ENCODE results near the gene DUSP21.
A peak's percentile ranks its signal among the peaks of the same experiment; 100 is the strongest.
"Not testable (repeated sequence)": the region's sequence is repeated elsewhere in the genome, so short reads cannot be mapped to it uniquely, and the experiment has no call there.

DUSP21 gene

GRCh38 chrX:44843753-44844152 is at the start of gene DUSP21:
Gene DUSP21 (plus strand): TSS chrX:44844021. CDS start chrX:44844133, 112 bp downstream.
- no peak for DNase-seq

GRCh38 chrX:44795945-44796450 is 47.8 kb upstream of the DUSP21 start:
- no peak for DNase-seq

GRCh38 chrX:44802613-44803012 is 41.2 kb upstream of the DUSP21 start:
- no peak for DNase-seq

- no peak for DNase-seq
Observed at GRCh38 chrX:44815681-44816080, 28.1 kb upstream of the DUSP21 start.

- no peak for DNase-seq
Observed at GRCh38 chrX:44816367-44816766, 27.5 kb upstream of the DUSP21 start.

GRCh38 chrX:44817029-44817428 is 26.8 kb upstream of the DUSP21 start:
- DNase-seq, result no peak

- no peak for DNase-seq
Observed at GRCh38 chrX:44822601-44823000, 21.2 kb upstream of the DUSP21 start.

- DNase-seq, result not testable (repeated sequence)
Observed at GRCh38 chrX:44823193-44823592, 20.6 kb upstream of the DUSP21 start.

- DNase-seq, result no peak
Observed at GRCh38 chrX:44828008-44828605, 15.7 kb upstream of the DUSP21 start.

- no peak for DNase-seq
Observed at GRCh38 chrX:44829832-44830231, 14.0 kb upstream of the DUSP21 start.

- no peak for DNase-seq
Observed at GRCh38 chrX:44842550-44843317, 1.1 kb upstream of the DUSP21 start.

GRCh38 chrX:44843318-44843702 is 511 bp upstream of the DUSP21 start:
- no peak for DNase-seq

GRCh38 chrX:44844204-44844603 is 383 bp downstream of the DUSP21 start:
- no peak for DNase-seq

GRCh38 chrX:44850891-44851290 is 7.1 kb downstream of the DUSP21 start:
- not testable (repeated sequence) for DNase-seq

GRCh38 chrX:44871114-44871645 is 27.4 kb downstream of the DUSP21 start:
- no peak for DNase-seq

- peak; percentile 29 for DNase-seq
Observed at GRCh38 chrX:44871931-44872820, 28.4 kb downstream of the DUSP21 start.

- peak; percentile 94 for DNase-seq
Observed at GRCh38 chrX:44872821-44873414, 29.1 kb downstream of the DUSP21 start, which contains the start of gene KDM6A. Gene KDM6A (plus strand): TSS chrX:44873188. CDS start chrX:44873552, 364 bp downstream.

- DNase-seq, result peak; percentile 32
Observed at GRCh38 chrX:44873415-44874276, 29.8 kb downstream of the DUSP21 start.

GRCh38 chrX:44874420-44875184 is 30.8 kb downstream of the DUSP21 start:
- peak; percentile 3 for DNase-seq

GRCh38 chrX:44875185-44875489 is 31.3 kb downstream of the DUSP21 start:
- DNase-seq, result no peak

- DNase-seq, result no peak
Observed at GRCh38 chrX:44876086-44876485, 32.3 kb downstream of the DUSP21 start.
